GM18951 (cell line): ENCODE results near the gene RRP36.
"Not testable (repeated sequence)": the region's sequence is repeated elsewhere in the genome, so short reads cannot be mapped to it uniquely, and the experiment has no call there.

Source experiments
- POLR2A ChIP-seq: IDR thresholded peaks from 4 replicates; pipeline ENCODE4 v1.6.1; 2011; ENCODE audit warnings: mild to moderate bottlenecking; ENCODE audit not compliant: insufficient read length, insufficient read depth; ENCODE audit errors: extremely low read depth
- in situ Hi-C: fragments of 300-500 bp; cut with MboI; formaldehyde crosslinking; loops from one replicate; pipeline ENCODE4 v1.12.0; 2022; ENCODE audit warnings: low sequenced_read_pairs, mixed read lengths, inconsistent platforms; ENCODE audit not compliant: unreplicated experiment

RRP36 gene

GRCh38 chr6:42987533-42988451 is 33.6 kb upstream of the RRP36 start:
- TF ChIP-seq POLR2A = no peak
- in situ Hi-C loops = no loop called here

DNA sequence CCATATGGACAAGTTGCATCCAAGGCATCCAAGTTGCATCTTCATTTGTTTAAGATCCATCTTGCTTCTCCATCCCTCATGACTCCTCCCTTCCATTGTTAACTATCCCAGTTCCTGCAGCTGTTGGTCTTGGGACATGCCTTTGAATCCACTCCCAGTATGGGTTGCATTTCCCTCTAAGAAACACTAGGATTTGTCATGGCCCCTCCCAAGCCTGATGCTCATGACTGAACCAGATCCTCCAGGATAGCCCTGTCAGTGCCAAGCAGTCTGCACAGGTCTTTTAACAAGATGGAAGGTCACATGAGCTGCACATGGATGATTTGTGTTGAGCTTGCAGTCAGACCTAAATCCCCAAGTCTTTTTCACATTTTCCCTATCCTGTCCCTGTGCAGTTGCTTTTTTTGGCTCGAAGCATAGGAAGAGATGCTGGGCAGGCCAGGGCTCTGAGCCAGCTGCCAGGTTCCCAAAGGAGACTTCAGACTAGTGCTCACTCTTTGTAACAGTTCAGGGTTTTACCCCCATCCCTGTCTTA is 32.9 kb upstream of the RRP36 start:
- in situ Hi-C loops = no loop called here
- TF ChIP-seq POLR2A = no peak

DNA sequence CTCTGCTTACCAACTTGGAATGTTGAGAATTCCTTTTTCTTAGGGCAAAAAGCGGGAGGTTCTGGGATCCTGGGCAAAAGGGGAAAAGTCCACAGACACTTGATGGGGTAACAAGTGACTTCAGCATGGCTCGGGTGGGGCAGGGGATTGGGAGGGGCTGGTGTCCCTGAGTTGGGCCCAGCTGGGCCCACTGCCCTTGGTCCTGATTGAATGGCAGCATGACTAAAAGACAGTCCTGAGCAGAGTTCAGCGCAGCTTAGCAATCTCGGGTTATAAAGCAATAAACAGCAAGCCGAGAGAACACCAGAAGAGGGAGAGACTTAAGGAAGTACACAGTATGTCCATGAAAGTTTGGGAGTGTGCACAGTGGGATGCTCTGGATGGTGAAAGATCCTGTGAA is 31.5 kb upstream of the RRP36 start:
- in situ Hi-C loops = no loop called here
- TF ChIP-seq POLR2A = no peak

- in situ Hi-C loops = no loop called here
Observed at GRCh38 chr6:42993445-42993844, 28.0 kb upstream of the RRP36 start.

DNA sequence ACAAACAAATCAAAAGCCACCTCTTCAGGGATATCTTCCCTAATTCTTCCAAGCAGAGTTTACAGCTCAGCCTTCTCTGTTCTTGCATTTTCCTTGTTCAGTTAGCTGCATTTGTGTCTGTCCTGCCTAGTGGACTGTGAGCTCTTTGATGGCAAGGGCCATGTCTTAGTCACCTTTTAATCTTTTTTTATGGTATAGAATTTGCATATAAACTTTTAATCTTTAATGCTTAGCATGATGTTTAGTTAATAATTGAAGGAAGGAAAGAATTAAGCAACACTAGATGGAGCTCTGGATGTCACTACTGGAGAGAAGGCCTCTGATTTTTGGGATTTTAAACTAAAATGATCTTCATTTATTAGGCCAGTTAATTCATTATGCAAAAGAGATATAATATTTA is 24.9 kb upstream of the RRP36 start:
- no peak for TF ChIP-seq POLR2A
- in situ Hi-C loops = no loop called here

More at GRCh38 chr6:42993445-42993844, 28.0 kb upstream of the RRP36 start:
- TF ChIP-seq POLR2A = no peak

DNA sequence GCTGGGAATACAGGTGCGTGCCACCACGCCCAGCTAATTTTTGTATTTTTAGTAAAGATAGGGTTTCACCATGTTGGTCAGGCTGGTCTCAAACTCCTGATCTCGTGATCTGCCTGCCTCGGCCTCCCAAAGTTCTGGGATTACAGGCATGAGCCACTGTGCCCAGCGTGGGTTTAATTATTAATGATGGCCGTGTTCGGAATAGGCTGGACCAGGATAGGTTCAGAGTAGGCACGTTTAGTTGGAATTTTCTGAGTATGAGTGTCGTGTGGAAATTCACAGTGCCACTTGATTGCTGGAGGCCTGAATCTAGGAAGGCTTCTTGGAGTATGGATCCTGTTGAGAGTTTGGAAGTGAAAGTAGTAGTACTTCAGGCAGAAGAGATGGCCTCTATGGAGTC is 23.2 kb upstream of the RRP36 start:
- in situ Hi-C loops = not testable (repeated sequence)

DNA sequence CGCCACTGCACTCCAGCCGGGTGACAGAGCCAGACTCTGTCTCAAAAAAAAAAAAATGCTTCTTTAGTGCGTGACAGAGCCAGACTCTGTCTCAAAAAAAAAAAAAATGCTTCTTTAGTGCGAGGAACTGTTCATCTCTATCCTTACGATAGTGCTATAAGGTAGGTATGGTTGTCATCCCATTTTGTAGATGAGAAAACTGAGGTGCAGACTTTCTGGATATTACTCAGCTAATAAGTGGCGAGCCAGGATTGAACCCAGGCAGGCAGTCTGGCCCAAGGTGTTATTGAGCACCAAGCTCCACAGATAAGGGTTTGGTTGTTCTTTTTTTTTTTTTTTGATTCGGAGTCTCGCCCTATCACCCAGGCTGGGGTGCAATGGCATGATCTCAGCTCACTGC is 19.6 kb upstream of the RRP36 start:
- no peak for TF ChIP-seq POLR2A
- in situ Hi-C loops = no loop called here

GRCh38 chr6:43005844-43006243 is 15.6 kb upstream of the RRP36 start:
- in situ Hi-C loops = no loop called here
- no peak for TF ChIP-seq POLR2A

DNA sequence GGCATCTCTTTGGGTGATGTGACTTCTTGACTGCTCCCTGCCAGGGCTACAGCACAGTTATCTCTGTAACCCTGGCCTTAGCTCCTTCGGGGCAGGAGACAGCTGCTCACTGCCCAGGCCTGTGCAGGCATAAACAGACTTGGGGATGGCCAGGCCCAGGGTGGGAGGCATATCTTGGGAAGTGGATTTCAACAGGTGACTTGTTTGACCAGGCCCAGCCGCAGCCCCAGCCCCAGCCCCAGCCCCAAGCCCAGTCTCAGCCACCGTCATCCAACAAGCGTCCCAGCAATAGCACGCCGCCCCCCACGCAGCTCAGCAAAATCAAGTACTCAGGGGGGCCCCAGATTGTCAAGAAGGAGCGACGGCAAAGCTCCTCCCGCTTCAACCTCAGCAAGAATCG is 15.2 kb upstream of the RRP36 start:
- no peak for TF ChIP-seq POLR2A
- in situ Hi-C loops = no loop called here

- TF ChIP-seq POLR2A = no peak
- in situ Hi-C loops = no loop called here
Observed at GRCh38 chr6:43007126-43007525, 14.3 kb upstream of the RRP36 start.

DNA sequence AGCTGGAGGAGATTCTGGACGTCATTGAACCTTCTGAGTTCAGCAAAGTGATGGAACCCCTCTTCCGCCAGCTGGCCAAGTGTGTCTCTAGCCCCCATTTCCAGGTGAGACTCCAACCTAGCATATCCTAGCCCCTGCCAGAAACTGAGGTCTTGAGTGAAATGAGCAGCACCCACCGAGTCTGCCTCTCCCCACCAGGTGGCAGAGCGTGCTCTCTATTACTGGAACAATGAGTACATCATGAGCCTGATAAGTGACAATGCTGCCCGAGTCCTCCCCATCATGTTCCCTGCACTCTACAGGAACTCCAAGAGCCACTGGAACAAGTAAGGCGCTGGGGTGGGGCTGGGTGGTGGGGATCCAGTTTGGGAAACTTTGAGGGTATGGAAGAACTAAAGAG is 12.3 kb upstream of the RRP36 start:
- in situ Hi-C loops = no loop called here
- no peak for TF ChIP-seq POLR2A

DNA sequence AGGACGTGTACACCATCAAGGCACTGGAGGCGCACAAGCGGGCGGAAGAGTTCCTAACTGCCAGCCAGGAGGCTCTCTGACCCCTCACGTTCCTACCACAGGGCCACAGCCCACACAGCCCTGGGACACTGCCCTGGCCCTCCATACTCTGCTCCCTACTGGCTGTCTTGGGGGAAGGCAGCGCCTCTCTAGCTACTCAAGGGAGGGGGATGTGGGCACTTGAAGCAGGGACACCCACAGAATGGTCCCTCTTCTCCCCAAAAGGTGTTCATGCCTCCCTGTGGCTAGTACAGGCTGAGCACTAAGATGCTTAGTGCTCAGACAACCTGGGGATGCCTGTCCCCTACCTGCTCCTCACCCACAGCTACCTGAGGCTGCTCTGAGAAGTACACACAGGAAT is 10.2 kb upstream of the RRP36 start:
- in situ Hi-C loops = no loop called here
- TF ChIP-seq POLR2A = no peak

GRCh38 chr6:43012364-43012763 is 9.1 kb upstream of the RRP36 start:
- in situ Hi-C loops = no loop called here
- TF ChIP-seq POLR2A = no peak

DNA sequence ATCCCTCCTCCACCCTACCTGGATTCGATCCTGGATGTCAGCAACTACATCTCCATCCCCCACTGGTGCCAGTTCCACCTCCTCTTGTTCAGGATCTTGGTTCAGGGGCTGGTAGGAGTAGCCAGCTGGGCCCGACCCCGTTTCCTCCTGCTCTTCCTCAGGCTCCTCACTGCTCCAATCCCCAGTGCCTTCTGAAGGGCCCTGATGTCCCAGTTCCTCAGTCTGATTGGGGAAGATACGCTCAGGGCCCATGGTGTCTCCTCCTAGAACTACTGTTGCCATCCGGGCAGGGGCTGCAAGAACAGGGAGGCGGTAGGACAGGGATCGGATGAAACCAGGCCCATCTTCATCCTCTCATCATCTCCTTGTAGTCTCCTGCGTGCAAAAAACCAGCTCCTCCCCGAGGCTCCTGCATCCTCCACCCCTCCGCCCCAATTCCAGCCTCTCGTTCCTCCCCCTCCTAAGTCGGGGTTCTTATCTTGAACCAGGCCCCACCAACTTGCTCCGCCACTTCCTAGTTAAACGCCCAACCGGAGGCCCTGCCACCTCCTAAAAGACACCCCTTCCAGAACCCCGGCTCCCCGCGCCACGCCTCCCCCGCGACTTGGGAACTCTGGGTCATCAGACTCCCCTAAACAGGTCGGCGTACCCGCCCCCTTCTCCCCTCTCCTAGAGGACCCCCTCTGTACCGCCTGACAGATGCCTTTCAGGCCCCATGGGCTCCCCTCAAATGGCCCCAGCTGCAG is 8.2 kb upstream of the RRP36 start:
- in situ Hi-C loops = no loop called here
- no peak for TF ChIP-seq POLR2A
